Lower leg skin (tissue), 3 donors: ENCODE results near the gene GTF3C4.

ENCODE experiments used
- POLR2A ChIP-seq, 2 donors: fragments of 450-650 bp; IDR thresholded peaks; one replicate each; pipeline ENCODE4 v1.6.1; 2016 to 2017; ENCODE audit warnings: antibody characterized with exemption in 2 of 2, mild to moderate bottlenecking in 1 of 2, moderate library complexity in 1 of 2
- TF ChIP-seq, protein P1 (sequence below), 3 donors: fragments of 450-650 bp; IDR thresholded peaks; one replicate each; pipeline ENCODE4 v1.5.1; 2016; ENCODE audit warnings: antibody characterized with exemption in 3 of 3, mild to moderate bottlenecking in 3 of 3, moderate library complexity in 2 of 3

DNA sequence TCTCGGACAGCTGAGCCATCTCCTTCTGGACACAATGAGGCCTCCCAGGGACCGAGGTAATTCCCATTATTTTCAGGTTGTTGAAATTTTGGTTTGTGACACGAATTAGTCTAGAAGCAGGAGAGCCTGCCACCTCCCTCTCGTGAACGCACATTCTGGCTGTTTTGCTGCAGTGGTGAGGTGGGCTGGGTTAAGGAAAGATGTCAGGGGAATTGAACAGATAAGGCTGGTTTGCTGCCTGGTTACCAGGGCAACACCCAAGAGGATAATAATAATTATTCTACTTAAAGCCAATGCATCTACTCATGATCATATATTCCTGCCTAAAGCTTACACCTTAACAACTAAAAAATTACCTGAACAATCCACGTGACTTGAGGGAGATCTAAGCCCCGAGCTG, 38.6 kb upstream of the GTF3C4 start:
- TF ChIP-seq, protein P1, sequence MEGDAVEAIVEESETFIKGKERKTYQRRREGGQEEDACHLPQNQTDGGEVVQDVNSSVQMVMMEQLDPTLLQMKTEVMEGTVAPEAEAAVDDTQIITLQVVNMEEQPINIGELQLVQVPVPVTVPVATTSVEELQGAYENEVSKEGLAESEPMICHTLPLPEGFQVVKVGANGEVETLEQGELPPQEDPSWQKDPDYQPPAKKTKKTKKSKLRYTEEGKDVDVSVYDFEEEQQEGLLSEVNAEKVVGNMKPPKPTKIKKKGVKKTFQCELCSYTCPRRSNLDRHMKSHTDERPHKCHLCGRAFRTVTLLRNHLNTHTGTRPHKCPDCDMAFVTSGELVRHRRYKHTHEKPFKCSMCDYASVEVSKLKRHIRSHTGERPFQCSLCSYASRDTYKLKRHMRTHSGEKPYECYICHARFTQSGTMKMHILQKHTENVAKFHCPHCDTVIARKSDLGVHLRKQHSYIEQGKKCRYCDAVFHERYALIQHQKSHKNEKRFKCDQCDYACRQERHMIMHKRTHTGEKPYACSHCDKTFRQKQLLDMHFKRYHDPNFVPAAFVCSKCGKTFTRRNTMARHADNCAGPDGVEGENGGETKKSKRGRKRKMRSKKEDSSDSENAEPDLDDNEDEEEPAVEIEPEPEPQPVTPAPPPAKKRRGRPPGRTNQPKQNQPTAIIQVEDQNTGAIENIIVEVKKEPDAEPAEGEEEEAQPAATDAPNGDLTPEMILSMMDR (IDR thresholded peaks at IDR 0.05) = no peak
- no peak for TF ChIP-seq POLR2A (IDR thresholded peaks at IDR 0.05)
